IMR-90 (cell line): ENCODE results near the gene ADAMTS6. TPM values are rescaled to one million over a fixed set of nuclear protein-coding genes. Genes with fewer than 3 reads are reported as not detected.

Experiments
- ATAC-seq: fragments of 200-7000 bp; cut with Tn5 transposase; 2 replicates; pipeline ENCODE4 v1.9.1; 2020; ENCODE audit warnings: low read depth, mild to moderate bottlenecking, moderate library complexity
- BruUV-seq: library from RNA; stranded (reverse); fragments of 400-500 nt; replicated peaks from 2 replicates; lab custom pipeline; 2021; lab: Mats Ljungman, UMichigan
- CTCF ChIA-PET: fragments of 300-600 bp; formaldehyde crosslinking; extraction: SDS; loops from one replicate; lab custom pipeline; 2021; ENCODE audit warnings: antibody characterized with exemption; lab: Yijun Ruan, JAX
- POLR2A ChIA-PET: fragments of 300-600 bp; sonication (Branson Sonifier 250); formaldehyde crosslinking; loops from one replicate; lab custom pipeline; 2022; ENCODE audit warnings: antibody characterized with exemption; ENCODE audit not compliant: unreplicated experiment; lab: Charles Lee
- DNase-seq: peaks from one replicate; pipeline ENCODE4 v3.0.0; 2013
- H2AFZ ChIP-seq: replicated peaks from 2 replicates; pipeline ENCODE3; 2013; ENCODE audit warnings: low read length, mild to moderate bottlenecking; ENCODE audit not compliant: poor library complexity
- H2AK5ac ChIP-seq: 2 replicates; pipeline ENCODE4 v1.6.1; 2013; ENCODE audit warnings: low read depth, low read length, inconsistent platforms
- H2AK9ac ChIP-seq: replicated peaks from 2 replicates; pipeline ENCODE3; 2013; ENCODE audit warnings: mild to moderate bottlenecking, low read depth, low read length, moderate library complexity; ENCODE audit not compliant: poor library complexity
- H2BK120ac ChIP-seq: 2 replicates; pipeline ENCODE4 v1.6.1; 2013; ENCODE audit warnings: low read depth, low read length, inconsistent platforms
- H2BK15ac ChIP-seq: 3 replicates; pipeline ENCODE4 v1.6.1; 2013; ENCODE audit warnings: low read depth, low read length, inconsistent platforms
- H2BK20ac ChIP-seq: 2 replicates; pipeline ENCODE4 v1.6.1; 2013; ENCODE audit warnings: low read depth, mild to moderate bottlenecking, inconsistent platforms, low read length, moderate library complexity
- H2BK5ac ChIP-seq: 2 replicates; pipeline ENCODE4 v1.6.1; 2013; ENCODE audit warnings: mild to moderate bottlenecking, low read depth, low read length, inconsistent platforms; ENCODE audit not compliant: poor library complexity, severe bottlenecking
- H3K14ac ChIP-seq: replicated peaks from 2 replicates; pipeline ENCODE4 v1.6.1; 2013; ENCODE audit warnings: low read depth, low read length, inconsistent platforms
- H3K18ac ChIP-seq: 2 replicates; pipeline ENCODE4 v1.6.1; 2013; ENCODE audit warnings: low read depth, low read length, control low read depth
- H3K23ac ChIP-seq: 2 replicates; pipeline ENCODE4 v1.6.1; 2013; ENCODE audit warnings: low read depth, low read length, inconsistent platforms
- H3K27ac ChIP-seq: 2 replicates; pipeline ENCODE4 v1.5.1; 2013; ENCODE audit warnings: mild to moderate bottlenecking, control low read depth, low read length; ENCODE audit not compliant: insufficient read depth
- H3K27me3 ChIP-seq: 2 replicates; pipeline ENCODE4 v1.6.1; 2013; ENCODE audit warnings: low read length; ENCODE audit not compliant: control insufficient read depth, insufficient read depth
- H3K36me3 ChIP-seq: 2 replicates; pipeline ENCODE4 v1.6.1; 2013; ENCODE audit warnings: low read length, mixed read lengths; ENCODE audit not compliant: control insufficient read depth, insufficient read depth
- H3K4ac ChIP-seq: 2 replicates; pipeline ENCODE4 v1.6.1; 2013; ENCODE audit warnings: low read depth, low read length, inconsistent platforms
- H3K4me1 ChIP-seq: 2 replicates; pipeline ENCODE4 v1.6.1; 2013; ENCODE audit warnings: low read length, mixed read lengths; ENCODE audit not compliant: control insufficient read depth, insufficient read depth
- H3K4me2 ChIP-seq: 2 replicates; pipeline ENCODE4 v1.6.1; 2013; ENCODE audit warnings: low read depth, mild to moderate bottlenecking, control low read depth, low read length, moderate library complexity
- H3K4me3 ChIP-seq: 2 replicates; pipeline ENCODE4 v1.5.1; 2013; ENCODE audit warnings: low read depth, mild to moderate bottlenecking, control low read depth, low read length, moderate library complexity; ENCODE audit not compliant: insufficient read depth
- H3K56ac ChIP-seq: 2 replicates; pipeline ENCODE4 v1.6.1; 2013; ENCODE audit warnings: low read length, inconsistent platforms; ENCODE audit not compliant: insufficient read depth; ENCODE audit errors: extremely low read depth
- H3K79me1 ChIP-seq, 2 experiments: 2 replicates each; pipeline ENCODE4 v1.6.1; 2013; ENCODE audit warnings: low read length in 2 of 2, inconsistent platforms in 1 of 2, low read depth in 1 of 2
- H3K9ac ChIP-seq: 2 replicates; pipeline ENCODE4 v1.6.1; 2013; ENCODE audit warnings: low read depth, low read length, control low read depth
- H3K9me1 ChIP-seq: 2 replicates; pipeline ENCODE4 v1.6.1; 2013; ENCODE audit warnings: low read length, inconsistent platforms; ENCODE audit not compliant: insufficient read depth
- H3K9me3 ChIP-seq: 2 replicates; pipeline ENCODE4 v1.6.1; 2013; ENCODE audit warnings: low read length; ENCODE audit not compliant: control insufficient read depth, insufficient read depth
- H4K20me1 ChIP-seq: 2 replicates; pipeline ENCODE4 v1.6.1; 2013; ENCODE audit warnings: low read length, inconsistent platforms; ENCODE audit not compliant: insufficient read depth
- H4K5ac ChIP-seq: 2 replicates; pipeline ENCODE4 v1.6.1; 2013; ENCODE audit warnings: mild to moderate bottlenecking, low read depth, low read length, control low read depth
- H4K8ac ChIP-seq, 2 experiments: 2 replicates each; pipeline ENCODE4 v1.6.1; 2013; ENCODE audit warnings: low read depth in 2 of 2, low read length in 2 of 2, control low read depth in 1 of 2, inconsistent platforms in 1 of 2
- H4K91ac ChIP-seq: 2 replicates; pipeline ENCODE4 v1.6.1; 2013; ENCODE audit warnings: low read depth, low read length, inconsistent platforms; ENCODE audit not compliant: insufficient read depth
- BHLHE40 ChIP-seq: fragments of 150-350 bp; IDR thresholded peaks from 2 replicates; pipeline ENCODE4 v1.6.1; 2016; ENCODE audit warnings: mild to moderate bottlenecking, low read depth, low read length
- CEBPB ChIP-seq: IDR thresholded peaks from 2 replicates; pipeline ENCODE4 v1.6.1; 2012; ENCODE audit warnings: low read depth, low read length, improper control_type of control experiment
- CHD1 ChIP-seq: IDR thresholded peaks from 2 replicates; pipeline ENCODE4 v1.6.1; 2012; ENCODE audit warnings: low read depth, low read length, improper control_type of control experiment
- CTCF ChIP-seq: conservative IDR thresholded peaks from 2 replicates; pipeline ENCODE4 v1.5.1; 2012; ENCODE audit warnings: mild to moderate bottlenecking, low read depth, low read length, improper control_type of control experiment
- FOS ChIP-seq: fragments of 150-350 bp; IDR thresholded peaks from 2 replicates; pipeline ENCODE4 v1.6.1; 2016; ENCODE audit warnings: low read depth, low read length
- MAZ ChIP-seq: IDR thresholded peaks from 2 replicates; pipeline ENCODE4 v1.6.1; 2012; ENCODE audit warnings: low read depth, mild to moderate bottlenecking, low read length, improper control_type of control experiment, moderate library complexity, borderline replicate concordance
- MXI1 ChIP-seq: IDR thresholded peaks from 2 replicates; pipeline ENCODE4 v1.6.1; 2012; ENCODE audit warnings: low read depth, mild to moderate bottlenecking, low read length, moderate library complexity, borderline replicate concordance
- RFX5 ChIP-seq: IDR thresholded peaks from 2 replicates; pipeline ENCODE4 v1.8.0; 2012; ENCODE audit warnings: low read depth, mild to moderate bottlenecking, low read length, moderate library complexity
- SMC3 ChIP-seq: fragments of 150-350 bp; IDR thresholded peaks from 2 replicates; pipeline ENCODE4 v1.6.1; 2016; ENCODE audit warnings: low read depth, mild to moderate bottlenecking, antibody characterized with exemption, low read length, moderate library complexity
- USF2 ChIP-seq: fragments of 150-350 bp; IDR thresholded peaks from 2 replicates; pipeline ENCODE4 v1.6.1; 2017; ENCODE audit warnings: mild to moderate bottlenecking, antibody characterized with exemption, low read length, low read depth
- WGBS, 2 experiments: methylation state at CpG; one replicate each; pipeline versions ENCODE4 v1.1.5 to v1.1.7; 2013; ENCODE audit warnings: missing lambda C conversion rate in 2 of 2; ENCODE audit not compliant: insufficient read length in 1 of 2; ENCODE audit errors: extremely low coverage in 2 of 2; 5-methylcytosine and 5-hydroxymethylcytosine counted together
- dilution Hi-C: fragments of 300-500 bp; cut with HindIII; formaldehyde crosslinking; loops from one replicate; pipeline ENCODE4 v1.14.3; 2018; ENCODE audit warnings: low sequenced_read_pairs; ENCODE audit not compliant: unreplicated experiment
- in situ Hi-C: fragments of 300-500 bp; cut with MboI; formaldehyde crosslinking; loops from 3 replicates; pipeline ENCODE4 v1.14.3; 2019; ENCODE audit warnings: low sequenced_read_pairs, inconsistent platforms, mixed read lengths
- intact Hi-C: fragments of 100-400 bp; cut with micrococcal nuclease; formaldehyde crosslinking; loops from 2 replicates; pipeline ENCODE4 v1.10.0; 2022
- polyA plus RNA-seq, 3 experiments: library from polyadenylated mRNA; depleted of rRNA; stranded (reverse); fragments of >200 nt; gene quantifications; 2 replicates each; pipeline ENCODE4 v1.2.3, GENCODE V29; 2012; ENCODE audit warnings: low replicate concordance in 1 of 3
- total RNA-seq: library from RNA; depleted of rRNA; stranded (reverse); fragments of >200 nt; gene quantifications from 2 replicates; pipeline ENCODE4 v1.2.3, GENCODE V29; 2012
- TF ChIP-seq, protein P1 (sequence below): fragments of 150-350 bp; IDR thresholded peaks from 2 replicates; pipeline ENCODE4 v1.6.1; 2016; ENCODE audit warnings: low read depth, mild to moderate bottlenecking, low read length, moderate library complexity, borderline replicate concordance

ADAMTS6 gene
- total and polyA plus RNA-seq, 2 of the 4 experiments (the other 2 are of a cell fraction) = 23.9 to 173 TPM

DNA sequence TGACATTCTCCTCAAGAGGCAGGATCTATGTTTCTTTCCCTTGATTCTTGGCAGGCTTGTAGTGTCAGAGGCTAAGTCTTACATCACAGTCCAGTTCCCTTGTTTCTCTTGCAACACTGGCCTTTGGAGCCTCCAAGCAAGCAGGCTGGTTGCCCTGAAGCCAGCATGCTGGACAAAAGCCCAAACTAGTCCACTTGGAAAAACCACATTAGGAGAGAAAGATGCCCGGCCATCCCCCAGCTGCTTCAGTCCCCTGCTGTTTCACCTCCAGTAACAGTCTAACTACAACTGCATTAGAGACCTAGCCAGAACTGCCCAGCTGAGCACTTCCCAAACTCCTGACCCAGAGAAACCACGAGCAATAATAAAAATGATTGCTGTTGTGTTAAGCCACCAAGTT is 87.6 kb downstream of the ADAMTS6 start:
- H3K56ac ChIP-seq = no peak overlapping the region
- peak overlapping the region; percentile 14; the same call in 1 of the 2 replicates for H3K23ac ChIP-seq
- H3K9ac ChIP-seq = no peak overlapping the region
- intact Hi-C loops (no loop called here), in situ Hi-C loops (no loop called here), dilution Hi-C loops (no loop called here)
- TF ChIP-seq CHD1 (no peak), USF2 (no peak), MXI1 (0 out of 2 replicates have a peak, but pooled peaks have one; percentile 22), RFX5 (no peak), CEBPB (peak; percentile 91), FOS (no peak), SMC3 (no peak), CTCF (no peak), MAZ (no peak), BHLHE40 (no peak)
- TF ChIP-seq, protein P1, sequence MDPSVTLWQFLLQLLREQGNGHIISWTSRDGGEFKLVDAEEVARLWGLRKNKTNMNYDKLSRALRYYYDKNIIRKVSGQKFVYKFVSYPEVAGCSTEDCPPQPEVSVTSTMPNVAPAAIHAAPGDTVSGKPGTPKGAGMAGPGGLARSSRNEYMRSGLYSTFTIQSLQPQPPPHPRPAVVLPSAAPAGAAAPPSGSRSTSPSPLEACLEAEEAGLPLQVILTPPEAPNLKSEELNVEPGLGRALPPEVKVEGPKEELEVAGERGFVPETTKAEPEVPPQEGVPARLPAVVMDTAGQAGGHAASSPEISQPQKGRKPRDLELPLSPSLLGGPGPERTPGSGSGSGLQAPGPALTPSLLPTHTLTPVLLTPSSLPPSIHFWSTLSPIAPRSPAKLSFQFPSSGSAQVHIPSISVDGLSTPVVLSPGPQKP = no peak
- peaks cover 5 to 11% of the 10 kb centered on the region in 2 experiments; a peak in 3 of 4 replicates for H3K79me1 ChIP-seq
- no peak overlapping the region for H2BK120ac ChIP-seq
- H3K18ac ChIP-seq = no peak overlapping the region
- no peaks in the 10 kb centered on the region for H3K9me1 ChIP-seq
- DNase-seq (peak; percentile 90), ATAC-seq (peak; percentile 80)
- H3K4me3 ChIP-seq = no peak overlapping the region
- H3K4me2 ChIP-seq = no peak overlapping the region
- no peak overlapping the region for H2BK15ac ChIP-seq
- no TSS peak for BruUV-seq
- H2BK20ac ChIP-seq = no peak overlapping the region
- no peak overlapping the region for H4K5ac ChIP-seq
- H4K8ac ChIP-seq = 0 out of 4 replicates have a peak overlapping the region, but pooled peaks of 1 of the 2 experiments have one; percentile 10
- peaks cover 3% of the 10 kb centered on the region; the same call in 1 of the 2 replicates for H3K9me3 ChIP-seq
- POLR2A ChIA-PET = no interaction called here
- no peak overlapping the region for H2AFZ ChIP-seq
- H3K14ac ChIP-seq = no peak overlapping the region
- H2AK5ac ChIP-seq = no peak overlapping the region
- H4K20me1 ChIP-seq = no peaks in the 10 kb centered on the region
- no peaks in the 10 kb centered on the region for H3K4me1 ChIP-seq
- H3K27ac ChIP-seq = peak overlapping the region; percentile 5; the same call in 1 of the 2 replicates
- no peaks in the 10 kb centered on the region for H3K27me3 ChIP-seq
- peak overlapping the region; percentile 2 for H2BK5ac ChIP-seq
- H3K4ac ChIP-seq = no peak overlapping the region
- H3K36me3 ChIP-seq = no peaks in the 10 kb centered on the region; the same call in 1 of the 2 replicates
- CTCF ChIA-PET = no interaction called here
- H4K91ac ChIP-seq = no peak overlapping the region
- no CpG with 5 or more reads among the region's 2 CpGs for WGBS, 2 experiments
- H2AK9ac ChIP-seq = no peak overlapping the region
